Occipital lobe (tissue), 2 donors: Measurements from ENCODE around the gene SH3PXD2A. TPM values are rescaled to one million over a fixed set of nuclear protein-coding genes. Genes with fewer than 3 reads are reported as not detected.

Experiments used
- DNase-seq: peaks from one replicate; lab custom pipeline; 2025; lab: John Stamatoyannopoulos, UW
- total RNA-seq: library from RNA; depleted of rRNA; stranded (reverse); fragments of >200 nt; gene quantifications from one replicate; pipeline ENCODE4 v1.2.3, GENCODE V29; 2014

Gene SH3PXD2A
- total RNA-seq, 1 donor from 2014 or later: 8.7 TPM

GRCh38 chr10:103812432-103812831, 42.9 kb downstream of the SH3PXD2A start:
- DNase-seq: no peak

GRCh38 chr10:103812004-103812403, 43.4 kb downstream of the SH3PXD2A start:
- no peak for DNase-seq

- DNase-seq: no peak
These were observed 43.9 kb downstream of the SH3PXD2A start for GRCh38 chr10:103811463-103811862.

- no peak for DNase-seq
These were observed 46.6 kb downstream of the SH3PXD2A start for GRCh38 chr10:103808780-103809179.

- DNase-seq: no peak
These were observed 47.4 kb downstream of the SH3PXD2A start for GRCh38 chr10:103807996-103808395.

- DNase-seq: no peak
These were observed 48.8 kb downstream of the SH3PXD2A start for GRCh38 chr10:103806395-103807187.

- DNase-seq: no peak
These were observed 49.6 kb downstream of the SH3PXD2A start for GRCh38 chr10:103805781-103806180.

GRCh38 chr10:103804871-103805270, 50.5 kb downstream of the SH3PXD2A start:
- no peak for DNase-seq

GRCh38 chr10:103803941-103804340, 51.4 kb downstream of the SH3PXD2A start:
- DNase-seq: no peak

- no peak for DNase-seq
These were observed 52.6 kb downstream of the SH3PXD2A start for GRCh38 chr10:103802637-103803353.

- DNase-seq: no peak
These were observed 53.3 kb downstream of the SH3PXD2A start for GRCh38 chr10:103802081-103802480.

- DNase-seq: no peak
These were observed 54.4 kb downstream of the SH3PXD2A start for GRCh38 chr10:103800789-103801540.

GRCh38 chr10:103800089-103800488, 55.3 kb downstream of the SH3PXD2A start:
- no peak for DNase-seq

- no peak for DNase-seq
These were observed 56.0 kb downstream of the SH3PXD2A start for GRCh38 chr10:103799341-103799740.

GRCh38 chr10:103798511-103798910, 56.9 kb downstream of the SH3PXD2A start:
- DNase-seq: no peak

- DNase-seq: no peak
These were observed 57.5 kb downstream of the SH3PXD2A start for GRCh38 chr10:103797857-103798256.

- no peak for DNase-seq
These were observed 59.6 kb downstream of the SH3PXD2A start for GRCh38 chr10:103795634-103796270.

- no peak for DNase-seq
These were observed 60.4 kb downstream of the SH3PXD2A start for GRCh38 chr10:103794996-103795395.

- DNase-seq: no peak
These were observed 61.2 kb downstream of the SH3PXD2A start for GRCh38 chr10:103793920-103794883.

- DNase-seq: no peak
These were observed 61.9 kb downstream of the SH3PXD2A start for GRCh38 chr10:103793429-103793828.
